NCI-H524 treated with DMSO at 0.1 percent for 48 hours (cell line): ENCODE data around the gene CNTNAP2.

Experiments
- DNase-seq: peaks from one replicate; lab custom pipeline; 2025; lab: John Stamatoyannopoulos, UW

Gene CNTNAP2

DNA sequence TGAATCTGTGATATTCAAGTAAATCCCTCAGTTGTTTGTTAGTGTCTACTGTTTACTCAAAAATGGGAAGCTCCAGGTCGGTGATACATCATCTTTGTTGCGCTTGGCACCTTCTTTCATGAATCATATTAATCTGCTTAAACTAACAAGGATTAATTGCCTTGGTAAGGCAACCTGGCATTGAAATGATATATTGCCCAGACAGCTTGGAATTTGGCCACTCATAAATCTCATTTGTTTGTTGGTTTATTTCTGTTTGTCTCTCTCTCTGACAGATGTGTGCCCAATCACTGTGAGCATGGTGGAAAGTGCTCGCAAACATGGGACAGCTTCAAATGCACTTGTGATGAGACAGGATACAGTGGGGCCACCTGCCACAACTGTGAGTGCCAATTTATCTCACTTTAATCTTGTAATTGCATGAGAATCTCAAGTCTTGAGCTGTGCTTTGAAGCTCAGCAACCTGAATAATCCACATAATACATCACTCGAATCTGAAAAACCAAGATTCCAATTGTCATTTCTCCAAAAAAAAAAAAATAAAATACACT lies 1369.1 kb downstream of the CNTNAP2 start:
- peak; percentile 87 for DNase-seq

GRCh38 chr7:147492606-147493005 lies 1376.0 kb downstream of the CNTNAP2 start:
- DNase-seq: no peak

DNA sequence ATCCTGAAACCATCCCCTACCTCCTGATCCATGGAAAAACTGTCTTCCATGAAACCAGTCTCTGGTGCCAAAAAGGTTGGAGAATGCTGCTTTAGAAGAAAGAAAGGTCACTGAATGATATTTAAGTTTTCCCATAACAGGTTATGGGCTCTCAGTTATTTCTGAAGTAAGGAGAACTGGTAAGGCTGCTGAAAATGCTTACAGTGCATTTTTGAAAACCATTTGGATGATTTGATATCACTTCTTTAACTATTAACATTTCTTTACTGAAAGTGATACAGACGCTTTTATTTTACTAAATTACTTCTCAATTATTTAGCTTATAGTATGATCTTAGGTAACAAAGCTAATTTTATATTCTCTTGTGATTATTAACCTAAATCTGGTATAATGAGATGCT lies 1379.6 kb downstream of the CNTNAP2 start:
- no peak for DNase-seq

DNA sequence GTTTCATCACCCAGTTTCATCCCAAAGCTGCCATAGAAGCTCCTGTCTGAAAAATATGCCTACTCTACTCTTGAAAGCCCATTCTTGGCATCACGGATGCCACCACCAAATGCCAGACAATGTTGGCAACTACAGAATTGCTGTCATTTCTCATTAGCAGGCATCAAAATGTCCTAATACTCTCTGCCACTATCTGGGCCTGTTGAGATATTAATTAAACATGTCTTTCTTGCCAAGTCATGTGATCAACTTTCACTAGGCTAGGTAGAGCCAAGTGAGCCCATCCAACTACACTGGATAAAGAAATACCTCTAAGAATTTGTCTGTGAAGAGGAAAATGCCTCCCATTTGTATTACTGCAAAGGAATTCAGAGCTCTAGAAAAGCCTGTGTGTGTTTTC lies 1380.6 kb downstream of the CNTNAP2 start:
- DNase-seq: no peak

GRCh38 chr7:147498081-147498480 lies 1381.5 kb downstream of the CNTNAP2 start:
- DNase-seq: no peak

DNA sequence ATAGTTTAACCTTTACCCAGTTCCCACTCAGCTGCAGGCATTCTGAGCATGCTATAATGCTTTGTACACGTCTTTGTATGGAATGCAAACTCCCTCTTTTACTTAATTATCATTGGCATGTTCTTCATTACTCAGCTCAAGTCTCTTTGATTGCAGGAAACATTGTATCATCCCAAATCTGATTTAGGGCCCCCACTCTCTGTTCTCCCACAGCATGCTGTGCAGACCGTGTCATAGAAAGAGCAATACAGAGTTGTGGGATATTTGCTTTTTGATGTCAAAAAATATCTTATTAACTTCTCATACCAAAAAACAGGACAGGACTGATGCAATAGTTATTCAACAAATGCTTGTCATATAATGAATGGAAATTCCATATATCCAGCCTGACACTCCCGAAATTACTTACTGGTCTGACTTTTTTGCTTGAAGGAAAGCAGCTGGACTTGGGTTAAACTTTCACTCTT lies 1392.5 kb downstream of the CNTNAP2 start:
- DNase-seq: no peak

- no peak for DNase-seq
Observed at GRCh38 chr7:147509541-147510200, 1393.1 kb downstream of the CNTNAP2 start.

GRCh38 chr7:147510201-147510542 lies 1393.6 kb downstream of the CNTNAP2 start:
- DNase-seq: no peak

GRCh38 chr7:147510923-147511322 lies 1394.3 kb downstream of the CNTNAP2 start:
- no peak for DNase-seq

DNA sequence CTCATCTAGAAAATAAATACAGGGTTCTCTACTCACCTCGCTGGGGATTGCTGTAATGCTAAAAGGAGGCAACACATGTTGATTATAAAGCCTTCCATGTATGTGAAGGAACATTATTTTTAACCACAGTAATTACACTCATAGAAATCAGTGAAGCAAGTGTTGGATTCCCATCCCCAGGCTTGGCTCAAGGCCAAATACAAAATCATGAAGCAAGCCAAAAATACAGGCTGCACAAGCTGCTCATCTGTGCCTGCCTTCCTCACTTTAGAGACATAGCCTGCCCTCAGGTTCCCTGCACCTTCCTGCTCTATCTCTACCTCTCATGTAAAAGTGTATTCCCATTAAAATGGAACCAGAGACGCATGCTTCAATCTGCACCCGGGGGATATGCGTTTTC lies 1396.8 kb downstream of the CNTNAP2 start:
- DNase-seq: no peak

- DNase-seq: no peak
Observed at GRCh38 chr7:147516391-147516790, 1399.8 kb downstream of the CNTNAP2 start.

DNA sequence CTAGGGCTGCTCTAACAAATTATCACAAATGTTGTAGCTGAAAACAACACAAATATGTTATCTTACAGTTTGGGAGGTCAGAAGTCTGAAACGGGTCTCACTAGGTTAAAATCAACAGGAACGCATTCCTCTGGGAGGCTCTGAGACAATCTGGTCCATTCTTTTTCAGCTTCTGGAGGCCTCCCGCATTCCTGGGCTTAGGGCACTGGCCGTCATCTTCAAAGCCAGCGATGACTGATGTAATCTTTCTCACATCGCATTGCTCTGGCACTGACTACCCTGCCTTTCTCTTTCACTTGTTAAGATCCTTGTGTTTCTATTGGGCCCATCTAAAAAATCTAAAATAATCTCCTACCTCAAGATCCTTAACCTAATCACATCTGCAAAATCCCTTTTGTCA lies 1402.5 kb downstream of the CNTNAP2 start:
- DNase-seq: no peak

GRCh38 chr7:147523056-147523455 lies 1406.5 kb downstream of the CNTNAP2 start:
- DNase-seq: no peak

DNA sequence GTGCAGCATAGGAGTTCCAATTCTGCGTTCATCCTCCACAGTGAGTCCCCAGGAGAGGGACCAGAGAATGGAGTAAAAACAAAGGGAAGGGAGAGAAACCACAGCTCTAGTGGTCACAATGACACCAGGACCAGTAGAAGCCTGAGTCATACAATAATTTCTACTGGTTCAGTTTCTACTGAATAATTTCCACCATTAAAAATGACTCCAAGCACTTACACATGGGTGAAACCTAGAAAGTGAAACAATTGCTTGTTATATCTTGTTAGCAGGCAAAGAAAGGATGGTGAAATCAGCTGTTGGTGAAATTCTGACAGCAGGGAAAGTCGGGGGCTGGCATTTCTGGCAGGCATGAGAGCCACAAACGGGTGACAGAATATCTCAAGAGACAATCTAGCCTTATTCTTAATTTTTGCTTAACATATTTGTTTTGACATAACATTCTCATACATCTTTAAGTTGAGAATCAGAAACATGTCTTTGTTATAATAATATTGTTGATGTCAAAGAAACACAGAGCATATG lies 1408.2 kb downstream of the CNTNAP2 start:
- DNase-seq: no peak

- no peak for DNase-seq
Observed at GRCh38 chr7:147525325-147525724, 1408.7 kb downstream of the CNTNAP2 start.

GRCh38 chr7:147535701-147536111 lies 1419.1 kb downstream of the CNTNAP2 start:
- no peak for DNase-seq

DNA sequence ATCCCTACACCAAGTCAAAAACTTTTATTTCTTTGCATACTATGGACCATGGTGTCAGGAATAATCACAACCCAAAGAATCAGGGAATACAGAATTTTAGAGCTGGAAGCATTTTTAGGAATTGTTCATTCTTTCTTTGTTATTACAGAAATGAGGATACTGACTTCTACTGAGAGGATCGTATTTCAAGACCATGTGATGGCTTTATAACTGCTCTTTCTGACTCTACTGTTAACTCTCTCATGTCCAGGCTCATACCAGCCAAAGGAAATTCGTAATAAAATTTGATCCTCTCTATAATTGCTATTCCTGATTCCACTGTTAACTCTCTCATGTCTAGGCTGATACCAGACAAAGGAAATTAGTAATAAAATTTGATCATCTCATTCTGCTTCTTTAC lies 1423.1 kb downstream of the CNTNAP2 start:
- no peak for DNase-seq

DNA sequence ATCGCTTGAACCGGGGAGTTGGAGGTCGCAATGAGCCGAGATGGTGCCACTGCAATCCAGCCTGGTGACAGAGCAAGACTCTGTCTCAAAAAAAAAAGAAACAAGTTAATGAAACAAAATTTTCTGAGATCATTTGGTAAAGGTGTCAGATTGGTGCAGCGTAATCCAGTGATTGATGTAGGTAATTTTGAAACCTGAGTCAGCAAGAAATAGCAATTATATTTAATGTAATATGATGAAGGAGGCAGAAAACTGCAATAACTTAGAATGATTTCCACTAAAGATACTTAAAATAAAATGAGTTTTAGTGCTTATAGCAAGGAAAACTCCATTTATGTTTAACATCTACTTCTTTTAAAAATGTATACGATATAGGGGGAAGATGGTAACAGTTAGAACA lies 1424.1 kb downstream of the CNTNAP2 start:
- DNase-seq: peak; percentile 72

GRCh38 chr7:147541261-147541660 lies 1424.7 kb downstream of the CNTNAP2 start:
- DNase-seq: peak; percentile 99

GRCh38 chr7:147547252-147547897 lies 1430.8 kb downstream of the CNTNAP2 start:
- DNase-seq: peak; percentile 11

DNA sequence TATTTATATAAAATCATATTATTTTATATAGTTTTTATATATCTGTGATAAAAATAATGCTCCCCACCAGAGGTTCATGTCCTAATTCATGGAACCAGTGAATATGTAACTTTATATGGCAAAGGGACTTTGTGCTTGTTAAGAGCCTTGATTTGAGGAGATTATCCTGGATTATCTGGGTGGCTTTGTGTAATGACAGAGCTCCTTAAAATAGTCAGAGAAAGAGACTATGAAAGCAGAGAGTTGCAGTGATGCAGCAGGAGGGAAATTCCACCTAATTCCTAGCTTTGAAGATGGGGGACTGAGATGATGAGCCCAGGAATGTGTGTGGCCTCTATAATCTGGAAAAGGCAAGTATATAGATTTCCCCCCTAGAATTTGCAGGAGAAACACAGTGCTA lies 1439.7 kb downstream of the CNTNAP2 start:
- DNase-seq: peak; percentile 27

DNA sequence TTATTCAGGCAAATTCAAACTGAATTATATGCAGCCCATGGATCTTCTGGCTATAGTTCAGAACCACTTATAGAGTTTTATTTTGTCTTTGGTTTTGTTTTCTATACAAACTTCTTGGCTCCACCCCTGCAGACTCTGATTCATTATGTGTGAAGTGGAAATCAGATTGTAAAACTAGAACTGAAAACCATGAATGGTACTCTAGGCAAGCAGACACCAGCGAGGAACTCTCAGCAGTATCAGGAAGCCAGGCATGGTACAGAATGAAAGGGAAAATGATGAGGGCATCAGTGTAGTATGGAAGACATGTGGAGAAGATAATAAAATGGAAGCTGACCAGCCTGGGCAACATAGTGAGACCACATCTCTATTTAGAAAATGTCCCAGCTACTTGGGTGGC lies 1447.1 kb downstream of the CNTNAP2 start:
- no peak for DNase-seq

GRCh38 chr7:147564786-147565476 lies 1448.3 kb downstream of the CNTNAP2 start:
- no peak for DNase-seq
